HepG2 (cell line): ENCODE measurements around the gene TNFRSF25. TPM values are rescaled to one million over a fixed set of nuclear protein-coding genes. Genes with fewer than 3 reads are reported as not detected.

Experiments
- ATAC-seq: fragments of 200-7000 bp; cut with Tn5 transposase; 3 replicates; pipeline ENCODE4 v1.9.1; 2020; ENCODE audit warnings: mild to moderate bottlenecking, moderate library complexity
- BruUV-seq: library from RNA; stranded (reverse); fragments of 400-500 nt; replicated peaks from 2 replicates; lab custom pipeline; 2021; lab: Mats Ljungman, UMichigan
- CTCF ChIA-PET: fragments of 300-600 bp; formaldehyde crosslinking; extraction: SDS; loops from one replicate; lab custom pipeline; 2021; ENCODE audit warnings: low total read pairs, inconsistent platforms, low intra/inter-chr PET ratio; lab: Yijun Ruan, JAX
- POLR2A ChIA-PET: fragments of 350-600 bp; sonication (Branson Sonifier 250); formaldehyde crosslinking; loops from one replicate; lab custom pipeline; 2020; ENCODE audit warnings: antibody characterized with exemption, inconsistent platforms; lab: Yijun Ruan, JAX
- DNase-seq: peaks from one replicate; pipeline ENCODE4 v3.0.0-alpha.2; 2015; ENCODE audit warnings: low spot score
- FAIRE-seq: peaks from 3 replicates; lab custom pipeline; 2011; peaks lifted over from hg19 to GRCh38; lab: Jason Lieb, UNC
- H2AFZ ChIP-seq: one replicate; pipeline ENCODE4 v1.6.1; 2011; ENCODE audit warnings: low read length, inconsistent platforms
- H3K27ac ChIP-seq: fragments of 300-600 bp; 3 replicates; pipeline ENCODE4 v1.8.0; 2011; ENCODE audit warnings: mixed run types, mild to moderate bottlenecking, mixed read lengths, low read length, inconsistent platforms; ENCODE audit not compliant: insufficient read depth; ENCODE audit errors: extremely low read length
- H3K27me3 ChIP-seq, 2 experiments: fragments of 200-600 bp in 1 of 2; 2 replicates in 1 of 2; 3 replicates in 1 of 2; pipeline versions ENCODE4 v1.6.0 to v1.8.0; 2011; ENCODE audit warnings: low read length in 2 of 2, mild to moderate bottlenecking in 2 of 2, moderate library complexity in 2 of 2, inconsistent platforms in 1 of 2; ENCODE audit not compliant: insufficient read depth in 2 of 2, control insufficient read depth in 1 of 2
- H3K36me3 ChIP-seq, 2 experiments: fragments of 200-600 bp in 1 of 2; replicated peaks in 1 of 2; 2 replicates in 1 of 2; 3 replicates in 1 of 2; pipeline versions ENCODE4 v1.5.1 to v1.8.0; 2011; ENCODE audit warnings: low read length in 2 of 2, inconsistent platforms in 1 of 2; ENCODE audit not compliant: insufficient read depth in 2 of 2, control insufficient read depth in 1 of 2
- H3K4me1 ChIP-seq: 2 replicates; pipeline ENCODE4 v1.5.1; 2012; ENCODE audit warnings: low read length, inconsistent platforms; ENCODE audit not compliant: insufficient read depth
- H3K4me2 ChIP-seq: 2 replicates; pipeline ENCODE4 v1.6.0; 2011; ENCODE audit warnings: low read depth, low read length, inconsistent platforms
- H3K4me3 ChIP-seq, 3 experiments: fragments of 200-600 bp in 1 of 3; sonication (generic), shearing (Covaris generic) in 1 of 3; replicated peaks in 1 of 3; 2 replicates each; pipeline ENCODE4 v1.5.1; 2011 to 2016; ENCODE audit warnings: low read length in 3 of 3, inconsistent platforms in 2 of 3, low read depth in 2 of 3, mild to moderate bottlenecking in 2 of 3, control low read depth in 1 of 3, mixed read lengths in 1 of 3; ENCODE audit not compliant: insufficient read depth in 1 of 3
- H3K79me2 ChIP-seq: one replicate; pipeline ENCODE4 v1.6.1; 2011; ENCODE audit warnings: low read length, inconsistent platforms; ENCODE audit not compliant: insufficient read depth
- H3K9ac ChIP-seq: 2 replicates; pipeline ENCODE4 v1.6.0; 2011; ENCODE audit warnings: mild to moderate bottlenecking, low read depth, low read length, inconsistent platforms; ENCODE audit not compliant: insufficient read depth
- H3K9me3 ChIP-seq: 2 replicates; pipeline ENCODE4 v1.5.1; 2012; ENCODE audit warnings: mild to moderate bottlenecking, low read length
- H4K20me1 ChIP-seq: 2 replicates; pipeline ENCODE4 v1.6.0; 2011; ENCODE audit warnings: inconsistent platforms, mild to moderate bottlenecking, low read length, moderate library complexity; ENCODE audit not compliant: insufficient read depth
- CBFB ChIP-seq: sonication (generic); formaldehyde crosslinking; IDR thresholded peaks from 2 replicates; pipeline ENCODE4 v1.4.0; 2020; ENCODE audit warnings: missing genetic modification reagents
- DNMT1 ChIP-seq: sonication (generic); formaldehyde crosslinking; IDR thresholded peaks from 2 replicates; pipeline ENCODE4 v1.5.1; 2020; ENCODE audit warnings: mild to moderate bottlenecking, missing genetic modification reagents
- FOXJ3 ChIP-seq: sonication (generic); formaldehyde crosslinking; IDR thresholded peaks from 2 replicates; pipeline ENCODE4 v1.4.0; 2020; ENCODE audit warnings: missing genetic modification reagents, mild to moderate bottlenecking, borderline replicate concordance
- HDAC1 ChIP-seq: sonication (generic); formaldehyde crosslinking; IDR thresholded peaks from 2 replicates; pipeline ENCODE4 v1.5.1; 2020; ENCODE audit warnings: mild to moderate bottlenecking, missing genetic modification reagents
- KAT8 ChIP-seq: IDR thresholded peaks from 2 replicates; pipeline ENCODE4 v1.6.1; 2016; ENCODE audit warnings: missing genetic modification reagents, missing compliant biosample characterization
- MIER3 ChIP-seq: IDR thresholded peaks from 2 replicates; pipeline ENCODE4 v1.6.1; 2016; ENCODE audit warnings: missing compliant biosample characterization, borderline replicate concordance
- PRMT3 ChIP-seq: sonication (generic); formaldehyde crosslinking; IDR thresholded peaks from 2 replicates; pipeline ENCODE4 v1.8.1; 2022; ENCODE audit warnings: low read depth, mild to moderate bottlenecking, moderate library complexity, missing genetic modification reagents, borderline replicate concordance
- RXRA ChIP-seq: sonication (generic); formaldehyde crosslinking; IDR thresholded peaks from 2 replicates; pipeline ENCODE4 v1.5.1; 2020; ENCODE audit warnings: missing genetic modification reagents
- ZBED4 ChIP-seq: sonication (generic); formaldehyde crosslinking; IDR thresholded peaks from 2 replicates; pipeline ENCODE4 v1.4.0; 2020; ENCODE audit warnings: missing genetic modification reagents, borderline replicate concordance
- ZBTB38 ChIP-seq: sonication (generic); formaldehyde crosslinking; IDR thresholded peaks from 2 replicates; pipeline ENCODE4 v1.5.1; 2020; ENCODE audit warnings: mild to moderate bottlenecking, missing genetic modification reagents
- ZNF143 ChIP-seq: sonication (generic); formaldehyde crosslinking; IDR thresholded peaks from 2 replicates; pipeline ENCODE4 v1.4.0; 2020; ENCODE audit warnings: missing genetic modification reagents
- ZNF18 ChIP-seq: sonication (generic); formaldehyde crosslinking; IDR thresholded peaks from 2 replicates; pipeline ENCODE4 v1.8.0; 2022; ENCODE audit warnings: mild to moderate bottlenecking, missing genetic modification reagents; ENCODE audit not compliant: insufficient replicate concordance
- ZNF256 ChIP-seq: sonication (generic); formaldehyde crosslinking; conservative IDR thresholded peaks from 2 replicates; pipeline ENCODE4 v1.4.0; 2020; ENCODE audit warnings: missing genetic modification reagents
- ZNF598 ChIP-seq: sonication (generic); formaldehyde crosslinking; IDR thresholded peaks from 2 replicates; pipeline ENCODE4 v1.5.1; 2020; ENCODE audit warnings: mild to moderate bottlenecking, missing genetic modification reagents, borderline replicate concordance
- ZNF703 ChIP-seq: sonication (generic); formaldehyde crosslinking; IDR thresholded peaks from 2 replicates; pipeline ENCODE4 v1.5.1; 2020; ENCODE audit warnings: missing genetic modification reagents, mild to moderate bottlenecking, moderate library complexity, borderline replicate concordance
- WGBS: methylation state at CpG from one replicate; pipeline ENCODE4 v1.1.6; 2017; ENCODE audit warnings: low lambda C conversion rate; 5-methylcytosine and 5-hydroxymethylcytosine counted together
- in situ Hi-C: cut with HindIII; loops from 2 replicates; pipeline ENCODE4 v1.10.0; 2017; ENCODE audit warnings: low pct_unique_long_range_greater_than_20kb; ENCODE audit not compliant: extremely low pct_ligation_motif_present
- intact Hi-C: fragments of 100-400 bp; cut with micrococcal nuclease; formaldehyde crosslinking; loops from one replicate; pipeline ENCODE4 v1.10.0; 2022; ENCODE audit not compliant: unreplicated experiment
- polyA plus RNA-seq, 8 experiments: library from polyadenylated mRNA; depleted of rRNA in 3 of 8; stranded (reverse) in 7 of 8; unstranded in 1 of 8; fragments of >200 nt; fragmentation: Illumina TruSeq in 4 of 8; extraction: Trizol in 4 of 8; gene quantifications; 2 replicates each; pipeline versions ENCODE4 v1.2.1 to v1.2.3, GENCODE V29; 2011 to 2016; ENCODE audit warnings: low read depth in 4 of 8, missing spikeins in 1 of 8, mixed read lengths in 1 of 8; ENCODE audit not compliant: insufficient read depth in 1 of 8
- total RNA-seq, 5 experiments: library from RNA; depleted of rRNA; stranded (reverse); fragments of >200 nt; fragmentation: Illumina TruSeq; extraction: Trizol; gene quantifications; 2 replicates each; pipeline ENCODE4 v1.2.3, GENCODE V29; 2016; ENCODE audit warnings: low read depth in 1 of 5

TNFRSF25 gene
- total and polyA plus RNA-seq, 2 of the 13 experiments (the other 11 are each of a cell fraction or from before 2014, with no cell fraction given), result 1.4 to 1.5 TPM

GRCh38 chr1:6471970-6472368 lies 6.0 kb upstream of the TNFRSF25 start (continued):
- TF ChIP-seq ZBED4 (CRISPR knock-in tag) (no peak), HDAC1 (CRISPR knock-in tag) (no peak), ZNF143 (CRISPR knock-in tag) (no peak), FOXJ3 (no peak), ZNF18 (CRISPR knock-in tag) (no peak)

GRCh38 chr1:6471086-6471969 lies 5.4 kb upstream of the TNFRSF25 start:
- Histone ChIP-seq H3K9ac (no peak overlapping the region), H3K79me2 (no peaks in the 10 kb centered on the region), H3K27ac (no peak overlapping the region), H3K4me2 (no peak overlapping the region), H3K4me3 (no peak overlapping the region), H4K20me1 (no peaks in the 10 kb centered on the region), H3K9me3 (no peaks in the 10 kb centered on the region), H2AFZ (no peak overlapping the region), H3K4me1 (peaks cover 12% of the 10 kb centered on the region), H3K27me3 (no peaks in the 10 kb centered on the region), H3K36me3 (no peaks in the 10 kb centered on the region)
- CTCF ChIA-PET, result no interaction called here
- ATAC-seq (no peak), FAIRE-seq (no peak), DNase-seq (no peak)
- in situ Hi-C loops (no loop called here), intact Hi-C loops (no loop called here)
- BruUV-seq, result no TSS peak
- POLR2A ChIA-PET, result interaction anchor here (1.5 kb wide), 2 partner anchors 20 to 25 kb away, joined by 3 to 4 read pairs; no protein-coding TSS in a partner anchor
- WGBS, result 95% methylated on average over 65 of the region's 67 CpGs
- TF ChIP-seq RXRA (CRISPR knock-in tag) (no peak), ZNF256 (CRISPR knock-in tag) (no peak), MIER3 (CRISPR knock-in tag) (no peak), ZNF703 (no peak), KAT8 (CRISPR knock-in tag) (no peak), ZNF598 (CRISPR knock-in tag) (no peak), HDAC1 (CRISPR knock-in tag) (no peak), PRMT3 (no peak), ZBTB38 (CRISPR knock-in tag) (no peak), CBFB (no peak), DNMT1 (CRISPR knock-in tag) (no peak)
